NCI-H146 treated with DMSO at 0.1 percent for 48 hours (cell line): Measurements from ENCODE around the gene IL11RA.
"Not testable (repeated sequence)": the region's sequence is repeated elsewhere in the genome, so short reads cannot be mapped to it uniquely, and the experiment has no call there.

ENCODE experiments used
- DNase-seq: peaks from one replicate; lab custom pipeline; 2025; ENCODE audit not compliant: unreplicated experiment; lab: John Stamatoyannopoulos, UW

IL11RA gene

DNA sequence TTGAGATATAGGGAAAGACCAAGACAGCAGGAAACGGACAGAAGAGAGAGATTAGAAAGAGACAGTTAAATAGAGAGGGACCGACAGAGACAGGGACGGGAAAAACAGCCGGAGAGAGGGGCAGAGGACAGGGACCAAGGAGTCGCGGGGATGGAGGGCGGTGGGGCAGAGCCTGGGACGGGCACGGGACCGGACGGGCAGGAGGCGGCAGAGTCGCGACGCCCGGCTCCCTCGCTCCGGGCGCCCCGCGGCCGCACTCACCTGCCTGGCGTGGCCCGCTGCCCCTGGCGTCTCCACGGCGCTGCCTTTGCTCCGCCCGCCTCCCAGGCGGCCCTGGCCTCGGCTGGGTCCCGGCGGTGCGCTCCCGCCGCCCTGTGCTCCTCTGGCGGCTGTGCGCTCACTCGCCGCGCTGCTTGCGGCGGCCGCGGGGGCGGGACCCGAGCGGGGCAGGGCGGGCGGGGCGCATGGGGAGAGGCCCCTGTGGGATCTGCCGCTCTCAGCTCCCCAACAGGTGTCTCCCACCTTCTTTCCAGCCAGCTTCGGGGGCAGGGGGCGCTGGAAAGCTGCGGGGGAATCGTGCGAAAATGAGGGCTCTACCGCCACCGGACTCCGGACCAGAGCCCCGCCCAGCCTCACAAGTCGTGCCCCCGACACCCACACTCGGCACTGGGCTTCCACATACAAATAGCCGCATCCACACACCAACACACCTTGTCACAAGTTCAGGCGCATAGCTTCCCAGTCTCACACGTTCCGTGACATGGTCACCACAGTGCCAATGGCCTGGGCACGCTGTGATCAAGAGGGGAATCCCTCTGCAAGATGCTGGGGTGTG lies 23.1 kb upstream of the IL11RA start, which contains the start of gene ARID3C:
TSS of gene ARID3C (minus strand) at position 411 of the 835 bp plus-strand sequence. CDS start 1,052 bp downstream, outside the sequence.
- peak; percentile 39 for DNase-seq

GRCh38 chr9:34629491-34629808 lies 22.5 kb upstream of the IL11RA start:
- DNase-seq, result no peak

- DNase-seq, result no peak
Observed at GRCh38 chr9:34630402-34631154, 21.4 kb upstream of the IL11RA start.

- no peak for DNase-seq
Observed at GRCh38 chr9:34633166-34633565, 18.8 kb upstream of the IL11RA start.

- peak; percentile 58 for DNase-seq
Observed at GRCh38 chr9:34633851-34634550, 18.0 kb upstream of the IL11RA start.

DNA sequence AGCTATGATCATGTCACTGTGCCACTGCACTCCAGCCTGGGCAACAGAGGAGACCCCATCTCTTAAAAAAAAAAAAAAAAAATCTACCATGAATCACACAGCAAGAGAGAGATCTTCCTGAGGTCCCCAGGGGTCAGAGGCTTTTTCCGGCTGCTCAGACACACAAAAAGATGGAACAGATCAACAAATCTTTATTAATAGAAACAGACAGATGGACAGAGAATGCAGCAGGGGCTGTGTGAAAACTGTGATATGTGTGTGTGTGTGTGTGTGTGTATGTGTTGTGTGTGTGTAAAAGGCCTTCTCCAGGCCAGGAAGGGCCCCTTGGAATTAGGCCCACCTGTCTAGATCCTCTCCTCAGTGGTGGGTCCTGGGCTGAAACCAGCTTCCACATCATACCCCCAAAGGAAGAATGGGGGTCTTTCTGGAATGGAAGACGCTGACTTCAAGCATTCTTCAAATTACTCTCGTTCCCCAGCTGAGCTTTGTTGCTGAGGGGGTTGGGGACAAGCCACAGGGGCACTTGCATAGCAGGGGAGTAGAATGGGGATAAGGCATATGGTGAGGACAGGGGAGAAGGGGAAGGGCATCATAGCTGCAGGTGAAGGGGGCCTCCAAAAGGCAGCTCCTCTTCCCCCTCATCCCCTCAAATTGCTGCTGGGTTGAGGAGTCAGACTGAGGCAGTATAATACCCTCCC lies 17.3 kb upstream of the IL11RA start:
- no peak for DNase-seq

GRCh38 chr9:34635556-34635955 lies 16.4 kb upstream of the IL11RA start:
- DNase-seq, result no peak

DNA sequence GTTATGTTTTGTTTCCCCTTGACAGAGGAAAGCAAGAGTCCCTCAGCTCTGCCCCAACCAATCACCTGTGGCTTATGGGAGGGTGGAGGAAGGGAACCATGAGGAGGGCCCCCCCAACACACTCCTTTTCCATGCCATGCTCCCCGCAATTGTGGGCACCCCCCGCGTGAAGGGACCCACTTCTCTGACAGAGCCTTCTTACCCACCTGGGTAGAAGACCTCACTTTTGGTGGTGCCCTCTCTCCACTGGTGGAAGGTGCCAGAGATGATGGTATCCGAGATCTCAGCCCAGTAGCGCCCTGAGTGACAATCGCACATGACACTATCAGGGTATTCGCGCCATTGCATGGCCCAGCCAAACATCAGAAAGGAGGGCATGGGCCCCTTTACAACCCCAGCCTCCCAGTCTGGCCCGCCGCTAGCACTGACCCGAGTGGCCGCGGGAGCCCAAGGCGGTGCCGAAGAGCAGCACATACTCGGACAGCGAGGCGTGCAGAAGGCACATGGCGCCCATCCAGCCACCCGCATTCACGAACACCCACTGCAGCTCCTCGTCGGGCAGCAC lies 15.1 kb upstream of the IL11RA start:
- DNase-seq, result no peak

- DNase-seq, result peak; percentile 91
Observed at GRCh38 chr9:34637356-34638137, 14.4 kb upstream of the IL11RA start, which contains the start of gene SIGMAR1. Gene SIGMAR1, minus strand, starts transcription at chr9:34637787. Its CDS starts 90 bp downstream, at chr9:34637697.

DNA sequence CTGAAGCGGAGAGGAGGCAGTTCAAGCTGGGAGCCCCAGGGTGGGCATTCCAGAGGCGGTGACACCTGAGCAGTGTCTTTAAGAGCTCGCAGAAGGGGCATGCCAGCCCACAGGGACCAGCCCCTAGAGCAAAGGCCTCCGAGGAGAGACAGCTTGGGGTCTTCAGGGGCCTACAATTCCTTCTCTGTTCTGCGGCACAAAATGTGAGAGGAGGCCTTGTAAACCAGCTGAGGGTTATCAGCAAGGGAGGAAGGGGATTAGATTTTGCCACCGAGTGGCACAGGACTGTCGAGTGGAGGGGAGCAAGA lies 13.9 kb upstream of the IL11RA start:
- DNase-seq, result no peak

DNA sequence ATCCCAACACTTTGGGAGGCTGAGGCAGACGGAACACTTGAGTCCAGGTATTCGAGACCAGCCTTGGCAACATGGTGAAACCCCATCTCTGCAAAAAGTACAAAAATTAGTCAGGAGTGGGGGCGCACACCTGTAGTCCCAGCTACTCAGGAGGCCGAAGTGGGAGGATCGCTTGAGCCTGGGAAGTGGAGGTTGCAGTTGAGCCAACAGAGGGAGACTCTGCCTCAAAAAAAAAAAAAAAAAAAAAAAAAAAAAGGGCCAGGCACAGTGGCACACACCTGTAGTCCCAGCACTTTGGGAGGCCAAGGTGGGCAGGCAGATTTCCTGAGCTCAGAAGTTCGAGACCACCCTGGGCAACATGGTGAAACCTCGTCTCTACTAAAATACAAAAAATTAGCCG lies 12.7 kb upstream of the IL11RA start:
- DNase-seq, result not testable (repeated sequence)

GRCh38 chr9:34642679-34643078 lies 9.3 kb upstream of the IL11RA start:
- DNase-seq, result no peak

GRCh38 chr9:34644766-34645314 lies 7.1 kb upstream of the IL11RA start:
- no peak for DNase-seq

DNA sequence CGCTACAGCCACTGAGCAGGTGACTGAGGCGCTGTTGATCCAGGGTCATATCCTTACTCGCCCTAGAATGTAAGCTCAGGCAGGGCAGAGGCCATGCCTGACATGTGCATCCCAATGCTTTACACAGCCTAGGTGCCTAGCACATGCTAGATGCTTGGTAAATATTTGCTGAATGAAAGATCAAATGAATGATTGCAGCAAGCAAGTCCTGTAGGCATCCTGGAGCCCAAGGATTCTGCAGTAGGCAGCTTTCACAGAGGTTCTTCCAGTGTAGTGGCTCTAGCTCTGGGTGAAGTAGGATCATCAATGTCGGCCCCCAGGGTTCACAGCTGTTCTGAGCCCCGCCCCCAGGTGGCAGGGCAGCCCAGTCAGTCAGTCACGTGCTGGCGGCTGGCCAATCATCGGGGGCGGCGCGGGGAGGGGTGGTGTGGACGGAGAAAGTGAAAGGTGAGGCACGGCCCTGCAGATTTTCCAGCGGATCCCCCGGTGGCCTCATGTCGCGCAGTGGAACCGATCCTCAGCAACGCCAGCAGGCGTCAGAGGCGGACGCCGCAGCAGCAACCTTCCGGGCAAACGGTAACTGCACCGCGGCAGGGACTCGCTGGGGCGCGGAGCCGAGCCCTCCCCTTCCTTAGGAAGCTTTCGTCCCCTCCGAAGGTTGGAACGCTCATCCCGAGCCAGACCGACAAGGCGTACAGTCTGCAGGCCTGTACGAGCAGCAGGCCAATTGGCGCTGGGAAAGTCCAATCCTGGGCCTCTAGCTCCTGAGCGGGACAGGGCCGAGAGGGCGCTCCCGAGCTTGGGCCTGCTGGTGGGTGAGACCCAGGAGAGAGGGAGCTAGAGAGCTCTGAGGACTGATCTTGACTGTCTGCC lies 5.5 kb upstream of the IL11RA start, which contains the start of gene GALT:
TSS of gene GALT (plus strand) at position 465 of the 873 bp plus-strand sequence. CDS start at position 495, 30 bp downstream.
- peak; percentile 94 for DNase-seq

- DNase-seq, result no peak
Observed at GRCh38 chr9:34647084-34647403, 4.9 kb upstream of the IL11RA start.

GRCh38 chr9:34647651-34648050 lies 4.3 kb upstream of the IL11RA start:
- no peak for DNase-seq

GRCh38 chr9:34648673-34649072 lies 3.3 kb upstream of the IL11RA start:
- DNase-seq, result no peak

DNA sequence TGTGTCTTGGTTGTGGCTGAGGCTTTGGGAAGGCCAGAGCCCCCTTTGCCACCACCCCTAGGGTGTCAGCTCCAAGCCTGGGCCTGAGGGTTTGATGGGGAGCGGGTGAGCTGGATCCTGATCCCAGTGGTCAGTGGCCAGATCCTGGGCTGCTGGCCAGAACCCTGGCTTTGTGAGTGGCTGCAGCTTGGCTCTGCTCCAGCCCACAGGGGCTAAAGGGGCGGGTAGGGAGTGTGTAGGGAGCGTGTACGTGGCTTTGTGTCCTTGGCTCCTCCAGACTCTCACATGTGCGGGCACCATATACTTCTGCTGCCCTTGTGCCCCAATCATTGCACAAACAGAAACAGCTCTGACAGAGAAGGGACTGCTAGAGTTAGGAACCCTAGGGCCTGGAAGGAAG lies 1.2 kb upstream of the IL11RA start:
- no peak for DNase-seq

GRCh38 chr9:34651321-34651720 lies 664 bp upstream of the IL11RA start:
- no peak for DNase-seq
